ENCODE data around the gene CAND2. TPM values are rescaled to one million over a fixed set of nuclear protein-coding genes. Genes with fewer than 3 reads are reported as not detected.
A peak's percentile ranks its signal among the peaks of the same experiment; 100 is the strongest.

The CAND2 gene
- total and polyA plus RNA-seq, 9 of the 15 experiments (the other 6 are each of a cell fraction or from before 2014, with no cell fraction given): 0.91 to 14.9 (median 4.3) TPM

DNA sequence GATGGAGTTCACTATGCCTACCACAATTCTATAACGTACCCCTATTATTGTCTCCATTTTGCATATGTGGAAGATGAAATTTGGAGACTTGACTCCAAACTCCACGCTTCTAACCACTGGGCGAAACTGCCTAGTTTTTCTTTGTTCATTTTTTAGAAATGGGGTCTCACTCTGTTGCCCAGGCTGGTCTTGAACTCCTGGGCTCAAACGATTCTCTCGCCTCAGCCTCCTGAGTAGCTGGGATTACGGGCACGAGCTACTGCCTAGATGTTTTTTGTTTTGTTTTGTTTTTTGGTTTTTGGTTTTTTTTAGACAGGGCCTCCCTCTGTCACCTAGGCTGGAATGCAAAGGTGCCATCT lies 45.5 kb downstream of the CAND2 start (continued):
- TF ChIP-seq PPARD (CRISPR knock-in tag; IDR thresholded peaks at IDR 0.05) (no peak), SMARCC2 (IDR thresholded peaks at IDR 0.05; ENCODE audit: low read depth) (0 out of 2 replicates have a peak, but pooled peaks have one; percentile 28), FOXK1 (CRISPR knock-in tag; IDR thresholded peaks at IDR 0.05; ENCODE audit: borderline replicate concordance) (peak; percentile 68; the same call in 1 of the 2 replicates), ZBTB9 (CRISPR knock-in tag; IDR thresholded peaks at IDR 0.05) (0 out of 2 replicates have a peak, but pooled peaks have one; percentile 21), LEF1 (IDR thresholded peaks at IDR 0.05) (no peak), NCOA6 (IDR thresholded peaks at IDR 0.05) (no peak), HNRNPUL1 (IDR thresholded peaks at IDR 0.05; ENCODE audit: low read length) (no peak), BRD9 (IDR thresholded peaks at IDR 0.05; ENCODE audit: low read depth, partially characterized antibody) (peak; percentile 24), MTA2 (IDR thresholded peaks at IDR 0.05; ENCODE audit: low read depth) (no peak), WHSC1 (IDR thresholded peaks at IDR 0.05; ENCODE audit: low read length) (no peak), CEBPG (CRISPR knock-in tag; IDR thresholded peaks at IDR 0.05) (no peak), CEBPG (tag; conservative IDR thresholded peaks at IDR 0.05 in 1 of 2, IDR thresholded peaks at IDR 0.05 in 1 of 2) (peak in 1 of 2 experiments; percentile 64; a peak in 1 of 4 replicates), SNIP1 (IDR thresholded peaks at IDR 0.05; ENCODE audit: low read depth) (0 out of 2 replicates have a peak, but pooled peaks have one; percentile 8), SMARCA5 (IDR thresholded peaks at IDR 0.05) (peak; percentile 96), ZNF717 (CRISPR knock-in tag; IDR thresholded peaks at IDR 0.05) (no peak), ZNF589 (CRISPR knock-in tag; IDR thresholded peaks at IDR 0.05; ENCODE audit: low read depth) (peak; percentile 31; the same call in 1 of the 2 replicates), OTX1 (CRISPR knock-in tag; IDR thresholded peaks at IDR 0.05) (peak; percentile 47; the same call in 1 of the 2 replicates), HDGF (IDR thresholded peaks at IDR 0.05) (peak; percentile 88; the same call in 1 of the 2 replicates)
- TF ChIP-seq, protein P1, sequence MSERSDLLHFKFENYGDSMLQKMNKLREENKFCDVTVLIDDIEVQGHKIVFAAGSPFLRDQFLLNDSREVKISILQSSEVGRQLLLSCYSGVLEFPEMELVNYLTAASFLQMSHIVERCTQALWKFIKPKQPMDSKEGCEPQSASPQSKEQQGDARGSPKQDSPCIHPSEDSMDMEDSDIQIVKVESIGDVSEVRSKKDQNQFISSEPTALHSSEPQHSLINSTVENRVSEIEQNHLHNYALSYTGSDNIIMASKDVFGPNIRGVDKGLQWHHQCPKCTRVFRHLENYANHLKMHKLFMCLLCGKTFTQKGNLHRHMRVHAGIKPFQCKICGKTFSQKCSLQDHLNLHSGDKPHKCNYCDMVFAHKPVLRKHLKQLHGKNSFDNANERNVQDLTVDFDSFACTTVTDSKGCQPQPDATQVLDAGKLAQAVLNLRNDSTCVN (CRISPR knock-in tag; IDR thresholded peaks at IDR 0.05): no peak
- TF ChIP-seq, protein P2, sequence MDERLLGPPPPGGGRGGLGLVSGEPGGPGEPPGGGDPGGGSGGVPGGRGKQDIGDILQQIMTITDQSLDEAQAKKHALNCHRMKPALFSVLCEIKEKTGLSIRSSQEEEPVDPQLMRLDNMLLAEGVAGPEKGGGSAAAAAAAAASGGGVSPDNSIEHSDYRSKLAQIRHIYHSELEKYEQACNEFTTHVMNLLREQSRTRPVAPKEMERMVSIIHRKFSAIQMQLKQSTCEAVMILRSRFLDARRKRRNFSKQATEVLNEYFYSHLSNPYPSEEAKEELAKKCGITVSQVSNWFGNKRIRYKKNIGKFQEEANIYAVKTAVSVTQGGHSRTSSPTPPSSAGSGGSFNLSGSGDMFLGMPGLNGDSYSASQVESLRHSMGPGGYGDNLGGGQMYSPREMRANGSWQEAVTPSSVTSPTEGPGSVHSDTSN (CRISPR knock-in tag; IDR thresholded peaks at IDR 0.05; ENCODE audit: low read depth): no peak
- TF ChIP-seq, protein P2 (tag; conservative IDR thresholded peaks at IDR 0.05; ENCODE audit: low read depth): 0 out of 2 replicates have a peak, but pooled peaks have one; percentile 3
- TF ChIP-seq, protein P3, sequence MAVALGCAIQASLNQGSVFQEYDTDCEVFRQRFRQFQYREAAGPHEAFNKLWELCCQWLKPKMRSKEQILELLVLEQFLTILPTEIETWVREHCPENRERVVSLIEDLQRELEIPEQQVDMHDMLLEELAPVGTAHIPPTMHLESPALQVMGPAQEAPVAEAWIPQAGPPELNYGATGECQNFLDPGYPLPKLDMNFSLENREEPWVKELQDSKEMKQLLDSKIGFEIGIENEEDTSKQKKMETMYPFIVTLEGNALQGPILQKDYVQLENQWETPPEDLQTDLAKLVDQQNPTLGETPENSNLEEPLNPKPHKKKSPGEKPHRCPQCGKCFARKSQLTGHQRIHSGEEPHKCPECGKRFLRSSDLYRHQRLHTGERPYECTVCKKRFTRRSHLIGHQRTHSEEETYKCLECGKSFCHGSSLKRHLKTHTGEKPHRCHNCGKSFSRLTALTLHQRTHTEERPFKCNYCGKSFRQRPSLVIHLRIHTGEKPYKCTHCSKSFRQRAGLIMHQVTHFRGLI (CRISPR knock-in tag; IDR thresholded peaks at IDR 0.05): no peak
- TF ChIP-seq, protein P4, sequence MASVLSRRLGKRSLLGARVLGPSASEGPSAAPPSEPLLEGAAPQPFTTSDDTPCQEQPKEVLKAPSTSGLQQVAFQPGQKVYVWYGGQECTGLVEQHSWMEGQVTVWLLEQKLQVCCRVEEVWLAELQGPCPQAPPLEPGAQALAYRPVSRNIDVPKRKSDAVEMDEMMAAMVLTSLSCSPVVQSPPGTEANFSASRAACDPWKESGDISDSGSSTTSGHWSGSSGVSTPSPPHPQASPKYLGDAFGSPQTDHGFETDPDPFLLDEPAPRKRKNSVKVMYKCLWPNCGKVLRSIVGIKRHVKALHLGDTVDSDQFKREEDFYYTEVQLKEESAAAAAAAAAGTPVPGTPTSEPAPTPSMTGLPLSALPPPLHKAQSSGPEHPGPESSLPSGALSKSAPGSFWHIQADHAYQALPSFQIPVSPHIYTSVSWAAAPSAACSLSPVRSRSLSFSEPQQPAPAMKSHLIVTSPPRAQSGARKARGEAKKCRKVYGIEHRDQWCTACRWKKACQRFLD (CRISPR knock-in tag; IDR thresholded peaks at IDR 0.05): 0 out of 2 replicates have a peak, but pooled peaks have one; percentile 9

Measured in K562 (cell line).